SW 1271 (cell line): ENCODE measurements around the gene MACROD2.

Source experiments
- DNase-seq, 2 experiments: peaks; one replicate each; lab custom pipeline; 2025; lab: John Stamatoyannopoulos, UW

The MACROD2 gene

DNA sequence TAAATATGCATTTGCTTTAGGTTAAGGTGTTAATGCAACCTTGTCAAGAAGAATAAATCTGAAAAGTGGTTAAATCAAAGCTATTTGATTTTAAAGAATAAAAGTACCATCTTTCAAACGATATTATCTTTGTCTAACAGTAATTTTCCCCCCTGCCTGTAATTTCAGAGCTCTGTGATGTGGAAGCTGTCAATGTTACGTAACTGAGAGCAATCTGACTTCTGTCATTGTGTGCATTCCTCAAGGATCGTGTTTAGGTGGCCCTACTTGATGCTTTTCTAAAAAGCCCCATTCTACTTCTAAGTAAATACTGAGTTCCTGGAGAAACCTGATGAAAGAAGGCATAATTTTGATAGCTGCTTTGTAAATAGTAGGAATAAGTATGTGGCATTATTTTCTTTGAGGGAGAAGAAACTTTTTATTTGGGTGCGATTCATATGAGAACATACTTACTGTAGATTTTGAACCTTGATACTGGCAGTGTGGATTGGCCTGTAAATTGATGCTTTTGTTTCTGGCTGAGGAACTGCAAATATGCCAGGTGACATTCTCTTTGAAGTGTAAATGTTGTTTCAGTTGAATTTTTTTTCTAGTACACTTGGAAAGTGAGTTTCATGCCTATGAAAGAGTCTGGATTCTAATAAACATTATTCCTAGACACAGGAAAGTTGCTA, 871.7 kb downstream of the MACROD2 start:
- DNase-seq = no peak

GRCh38 chr20:14877301-14878028, 882.1 kb downstream of the MACROD2 start:
- no peak for DNase-seq

DNA sequence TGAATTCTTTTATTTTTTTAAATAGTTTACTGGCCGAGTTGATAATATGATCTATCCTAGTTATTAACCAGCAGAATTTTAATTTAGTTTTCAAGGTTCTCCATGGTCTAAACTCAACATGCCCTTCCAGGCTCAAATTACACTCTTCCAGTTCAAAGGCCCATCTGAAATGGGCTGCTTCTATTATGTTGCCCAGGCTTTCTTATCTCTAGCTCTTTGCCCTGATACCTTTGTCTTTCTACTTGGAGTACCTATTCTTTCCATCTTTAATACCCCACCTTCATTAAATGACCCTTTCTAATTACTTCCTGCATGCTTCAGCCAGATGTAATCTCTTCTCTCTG, 883.3 kb downstream of the MACROD2 start:
- no peak for DNase-seq

GRCh38 chr20:14879020-14879697, 883.8 kb downstream of the MACROD2 start:
- no peak for DNase-seq

DNA sequence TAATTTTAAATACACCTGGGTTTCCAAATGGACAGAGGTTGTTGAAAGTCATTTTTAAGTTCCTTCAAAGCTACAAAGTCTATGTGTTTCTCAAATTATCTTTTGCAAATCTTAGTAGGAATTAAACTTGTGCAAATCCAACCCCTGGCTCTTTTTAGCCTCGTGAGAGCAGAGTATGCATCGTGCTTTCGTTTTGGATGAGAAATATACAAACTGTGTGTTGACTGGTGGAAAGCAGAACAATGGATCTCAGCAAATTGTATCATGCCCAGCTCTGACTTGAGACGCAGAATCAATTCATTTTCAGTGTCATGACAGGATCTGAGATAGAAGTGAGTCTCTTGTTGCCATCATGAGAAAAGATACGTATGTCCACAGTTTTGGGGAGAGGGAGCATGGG, 884.5 kb downstream of the MACROD2 start:
- no peak for DNase-seq

GRCh38 chr20:14881518-14881917, 886.2 kb downstream of the MACROD2 start:
- no peak for DNase-seq

DNA sequence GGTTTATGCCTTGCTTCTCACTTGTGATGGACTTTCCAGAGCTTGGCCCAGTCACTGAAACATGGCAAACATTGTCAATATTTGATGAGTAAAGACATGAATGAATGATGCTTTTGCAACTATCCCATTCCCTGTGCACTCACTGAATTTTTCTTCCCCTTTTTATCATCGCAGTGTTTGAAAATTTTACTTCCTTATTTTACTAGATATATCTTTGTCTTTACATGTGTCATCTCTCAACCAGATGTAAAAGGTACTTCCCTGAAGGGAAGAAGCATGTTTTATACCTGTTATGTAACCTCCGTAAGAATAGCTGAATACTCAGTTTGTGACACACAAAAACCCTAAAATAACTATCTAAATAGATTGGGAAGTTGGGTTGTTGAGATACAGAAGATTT, 886.8 kb downstream of the MACROD2 start:
- no peak for DNase-seq

DNA sequence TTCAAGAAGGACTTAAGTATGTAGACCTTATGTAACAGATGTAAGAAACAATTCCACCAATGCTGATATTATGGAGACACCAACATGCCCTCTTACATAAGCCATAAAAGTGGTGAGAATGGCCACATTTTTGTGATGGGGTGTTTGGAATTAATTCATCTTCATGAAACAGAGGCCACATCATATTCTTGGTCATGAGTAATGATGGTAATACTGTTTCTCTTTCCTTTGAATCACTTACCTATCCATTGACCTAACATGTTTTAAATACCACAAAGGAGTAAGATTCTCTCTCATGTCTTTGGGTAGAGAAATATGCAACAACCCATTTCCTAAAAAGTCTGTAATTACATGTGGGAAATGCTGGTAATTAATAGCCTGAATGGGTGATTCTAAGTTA, 887.5 kb downstream of the MACROD2 start:
- DNase-seq = no peak

- DNase-seq = no peak
Measured at GRCh38 chr20:14883324-14883723, 888.0 kb downstream of the MACROD2 start.

- DNase-seq = no peak
Measured at GRCh38 chr20:14885661-14886060, 890.3 kb downstream of the MACROD2 start.

DNA sequence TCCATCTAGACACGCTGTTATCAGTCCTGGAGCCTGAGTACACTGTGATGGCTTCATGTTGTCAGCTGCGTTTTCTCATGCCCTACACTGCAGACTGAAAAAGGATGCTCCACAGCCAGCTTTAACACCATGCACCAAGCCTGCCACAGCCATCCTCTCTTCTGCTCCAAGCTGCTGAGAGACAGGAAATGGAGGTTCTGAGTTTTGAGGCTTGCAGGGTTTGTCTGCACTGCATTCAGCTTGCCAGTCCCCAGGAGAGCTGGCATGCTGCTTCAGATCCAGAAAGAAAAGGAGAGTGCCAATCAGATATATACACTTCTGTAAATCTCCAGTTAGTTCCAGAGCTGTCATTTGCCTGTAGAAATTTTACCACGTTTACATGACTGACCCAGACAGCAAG, 892.8 kb downstream of the MACROD2 start:
- DNase-seq = no peak

DNA sequence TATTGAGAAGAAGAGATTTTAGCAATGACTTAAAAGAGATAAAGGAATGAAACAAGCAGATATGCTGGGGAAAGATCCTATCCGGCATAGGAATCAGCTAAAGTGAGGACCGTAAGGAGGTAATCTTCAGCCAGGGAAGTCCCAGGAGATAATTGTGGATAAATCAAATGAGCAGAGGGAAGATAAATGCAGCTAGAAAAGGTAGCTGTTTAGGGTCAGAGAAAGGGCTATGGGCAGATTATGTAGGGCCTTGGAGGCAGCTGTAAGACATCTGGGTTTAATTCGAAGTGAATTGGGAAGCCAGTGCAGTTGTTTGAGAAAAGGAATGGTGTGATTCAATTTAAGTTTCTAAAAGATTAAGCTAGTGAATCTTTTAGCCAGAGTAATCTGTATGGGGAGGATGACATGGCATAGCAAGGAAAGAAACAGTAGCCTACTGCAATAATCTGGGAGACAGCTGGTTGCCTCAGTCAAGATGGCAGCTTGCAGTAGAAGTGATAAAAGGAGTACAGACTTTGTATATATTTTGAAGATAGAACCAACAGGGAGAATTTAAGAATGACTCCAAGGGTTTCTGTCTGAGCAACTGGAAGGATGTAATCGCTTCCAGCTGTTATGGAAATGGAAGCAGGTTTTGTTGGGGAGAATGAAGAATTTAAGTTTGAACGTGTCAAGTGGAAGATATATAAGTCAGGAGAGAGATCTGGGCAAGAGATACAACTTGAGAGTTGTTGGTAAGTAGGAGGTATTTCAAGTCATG, 894.4 kb downstream of the MACROD2 start:
- no peak for DNase-seq

DNA sequence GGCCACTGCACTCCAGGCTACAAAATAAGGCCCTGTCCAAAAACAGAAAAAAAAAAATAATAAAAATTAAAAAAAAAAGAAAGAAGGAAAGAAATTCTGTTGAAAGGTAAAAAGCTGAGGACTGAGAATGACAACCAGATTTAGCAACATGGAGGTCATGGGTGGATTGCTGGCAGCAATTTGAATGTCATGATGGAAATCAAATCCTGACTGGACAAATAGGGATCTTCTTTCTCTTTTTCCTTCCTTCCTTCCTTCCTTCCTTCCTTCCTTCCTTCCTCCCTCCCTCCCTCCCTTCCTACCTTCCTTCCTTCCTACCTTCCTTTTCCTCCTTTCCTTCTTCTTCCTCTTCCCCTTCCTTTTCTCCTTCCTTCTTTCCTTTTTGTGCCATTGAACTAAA, 895.4 kb downstream of the MACROD2 start:
- no peak for DNase-seq

DNA sequence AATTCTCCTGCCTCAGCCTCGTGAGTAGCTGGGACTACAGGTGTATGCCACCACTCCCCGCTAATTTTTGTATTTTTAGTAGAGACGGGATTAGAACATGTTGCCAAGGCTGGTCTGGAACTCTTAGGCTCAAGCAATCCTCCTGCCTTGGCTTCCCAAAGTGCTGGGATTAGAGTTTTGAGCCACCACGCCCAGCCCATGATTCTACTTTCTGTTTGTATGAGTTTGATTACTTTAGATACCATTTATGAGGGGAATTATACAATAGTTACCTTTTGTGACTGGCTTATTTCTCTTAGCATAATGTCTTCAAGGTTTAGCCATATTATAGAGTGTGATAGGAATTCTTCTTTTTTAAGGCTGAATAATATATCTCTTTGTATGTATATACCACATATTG, 897.5 kb downstream of the MACROD2 start:
- no peak for DNase-seq

- DNase-seq = no peak
Measured at GRCh38 chr20:14896569-14896968, 901.3 kb downstream of the MACROD2 start.

DNA sequence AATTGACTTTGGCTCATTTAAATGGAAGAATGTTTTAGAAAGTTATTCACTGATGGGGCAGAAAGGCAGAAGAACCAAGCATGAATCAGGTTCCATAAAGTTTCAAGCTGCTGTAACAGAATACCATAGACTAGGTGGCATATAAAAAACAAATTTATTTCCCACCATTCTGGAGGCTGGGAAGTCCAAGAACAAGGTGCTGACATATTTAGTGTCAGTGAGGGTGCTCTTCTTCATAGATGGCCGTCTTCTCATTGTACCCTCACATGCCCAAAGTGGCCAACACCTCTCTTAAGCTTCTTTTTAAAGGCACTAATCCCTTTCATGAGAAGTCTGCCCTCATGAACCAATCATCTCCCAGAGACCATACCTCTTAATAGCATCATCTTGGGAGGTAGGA, 902.3 kb downstream of the MACROD2 start:
- no peak for DNase-seq

GRCh38 chr20:14902432-14903089, 907.2 kb downstream of the MACROD2 start:
- no peak for DNase-seq

- DNase-seq = no peak
Measured at GRCh38 chr20:14906908-14907434, 911.7 kb downstream of the MACROD2 start.

GRCh38 chr20:14910126-14910525, 914.8 kb downstream of the MACROD2 start:
- no peak for DNase-seq

DNA sequence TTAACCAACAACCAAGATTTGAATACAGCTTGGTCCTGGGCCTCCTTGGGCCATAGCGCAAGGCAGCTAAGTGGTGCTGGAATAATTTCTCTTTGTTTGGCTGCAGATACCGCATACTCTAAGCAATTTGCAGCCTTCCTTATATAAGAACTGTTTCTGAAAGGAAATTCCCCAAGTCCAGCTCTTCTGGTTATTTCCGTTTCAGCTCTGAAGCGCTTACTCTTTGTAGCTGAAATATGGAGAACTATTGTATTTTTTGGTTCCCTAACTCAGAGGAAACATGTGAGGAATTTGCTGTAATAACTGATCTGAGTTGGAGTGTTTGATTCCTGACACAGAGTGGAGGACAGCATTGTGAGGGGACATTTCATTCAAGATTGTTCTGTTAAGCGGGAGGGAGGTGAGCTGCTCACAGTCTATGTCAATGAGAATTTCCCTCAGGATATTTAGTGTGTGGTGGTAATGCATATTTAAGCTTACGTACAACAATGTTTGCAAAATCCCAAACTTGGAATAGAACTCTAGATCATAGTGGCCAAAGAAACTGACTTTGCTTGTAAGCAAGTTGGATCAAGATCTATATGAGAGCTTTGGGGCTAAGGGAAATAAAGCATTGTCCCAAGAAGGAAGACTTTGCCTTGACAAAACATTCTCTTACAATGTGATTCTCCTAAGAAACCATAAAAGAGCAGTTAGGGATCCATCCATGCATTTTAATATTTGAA, 918.7 kb downstream of the MACROD2 start:
- no peak for DNase-seq

DNA sequence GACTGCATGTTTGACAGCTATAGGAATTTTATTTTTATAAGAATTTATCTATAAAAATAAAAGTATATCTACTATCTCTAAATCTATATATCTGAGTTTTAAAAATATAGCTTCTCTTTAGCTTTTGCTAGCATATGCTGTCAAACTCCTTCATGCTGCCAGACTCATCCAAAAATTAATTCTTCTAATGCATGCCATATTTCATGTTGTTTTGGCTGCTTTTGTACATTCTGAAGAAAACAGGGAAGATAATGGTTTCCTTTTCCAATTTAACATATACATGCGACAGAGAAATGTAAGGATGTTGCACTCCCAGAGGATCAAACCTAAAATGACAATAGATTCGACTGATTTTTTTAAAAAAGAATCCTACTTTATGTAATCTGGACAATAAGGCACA, 919.3 kb downstream of the MACROD2 start:
- DNase-seq = no peak
